CD4-positive, alpha-beta memory T cell (primary cell): ENCODE data around the gene ZC3H7B. TPM values are rescaled to one million over a fixed set of nuclear protein-coding genes. Genes with fewer than 3 reads are reported as not detected.

Source experiments
- CTCF ChIA-PET: fragments of 350-600 bp; sonication (Branson Sonifier 250); formaldehyde crosslinking; loops from one replicate; lab custom pipeline; 2021; ENCODE audit warnings: inconsistent platforms; ENCODE audit not compliant: partially characterized antibody; lab: Charles Lee
- POLR2A ChIA-PET: fragments of 350-600 bp; sonication (Branson Sonifier 250); formaldehyde crosslinking; loops from one replicate; lab custom pipeline; 2021; ENCODE audit not compliant: partially characterized antibody; lab: Charles Lee
- DNase-seq, 5 donors: peaks; one replicate each; pipeline versions ENCODE4 v3.0.0 to v3.0.0-alpha.2; 2020 to 2022; ENCODE audit warnings: mixed read lengths in 1 of 5
- H3K27ac ChIP-seq: one replicate; pipeline ENCODE4 v1.7.0; 2013; ENCODE audit warnings: low read depth, low read length
- H3K27me3 ChIP-seq: 2 replicates; pipeline ENCODE4 v1.7.0; 2013; ENCODE audit warnings: mild to moderate bottlenecking, low read length, moderate library complexity; ENCODE audit not compliant: insufficient read depth
- H3K36me3 ChIP-seq: 2 replicates; pipeline ENCODE4 v1.7.0; 2013; ENCODE audit warnings: mild to moderate bottlenecking, low read length, moderate library complexity; ENCODE audit not compliant: insufficient read depth
- H3K4me1 ChIP-seq: 2 replicates; pipeline ENCODE4 v1.7.0; 2013; ENCODE audit warnings: mild to moderate bottlenecking, low read length, moderate library complexity; ENCODE audit not compliant: insufficient read depth
- H3K4me3 ChIP-seq, 2 donors: one replicate each; pipeline ENCODE4 v1.7.0; 2013; ENCODE audit warnings: low read length in 2 of 2, mild to moderate bottlenecking in 1 of 2
- H3K9me3 ChIP-seq, 2 donors: one replicate each; pipeline ENCODE4 v1.7.0; 2013; ENCODE audit warnings: low read length in 2 of 2, control low read depth in 1 of 2; ENCODE audit not compliant: control insufficient read depth in 1 of 2
- H3K27ac Mint-ChIP-seq, 7 donors: one replicate each; pipeline ENCODE4 v1.8.0; 2020 to 2021; ENCODE audit warnings: mixed read lengths in 7 of 7, mild to moderate bottlenecking in 6 of 7, inconsistent platforms in 3 of 7, moderate library complexity in 3 of 7
- H3K27me3 Mint-ChIP-seq, 2 donors: one replicate each; pipeline ENCODE4 v1.8.0; 2020 to 2021; ENCODE audit warnings: mixed read lengths in 2 of 2
- H3K36me3 Mint-ChIP-seq, 2 donors: one replicate each; pipeline ENCODE4 v1.8.0; 2020 to 2021; ENCODE audit warnings: mixed read lengths in 2 of 2, inconsistent platforms in 1 of 2, mild to moderate bottlenecking in 1 of 2
- H3K4me1 Mint-ChIP-seq, 4 donors: one replicate each; pipeline ENCODE4 v1.8.0; 2020 to 2021; ENCODE audit warnings: mixed read lengths in 4 of 4, mild to moderate bottlenecking in 1 of 4
- H3K4me3 Mint-ChIP-seq, 8 donors: one replicate each; pipeline ENCODE4 v1.8.0; 2020 to 2021; ENCODE audit warnings: mixed read lengths in 8 of 8, mild to moderate bottlenecking in 7 of 8, moderate library complexity in 6 of 8, inconsistent platforms in 3 of 8
- H3K9me3 Mint-ChIP-seq, 8 donors: one replicate each; pipeline ENCODE4 v1.8.0; 2020 to 2021; ENCODE audit warnings: mixed read lengths in 8 of 8, mild to moderate bottlenecking in 5 of 8, inconsistent platforms in 3 of 8, moderate library complexity in 1 of 8
- intact Hi-C: fragments of 100-400 bp; cut with micrococcal nuclease; formaldehyde crosslinking; loops from one replicate; pipeline ENCODE4 v1.15.1; 2023
- polyA plus RNA-seq, 2 donors: library from polyadenylated mRNA; unstranded; fragments of 300-500 nt; fragmentation: Illumina TruSeq; gene quantifications; one replicate each; pipeline ENCODE4 v1.2.3, GENCODE V29; 2021
- total RNA-seq, 2 experiments: library from RNA; stranded (reverse); gene quantifications; one replicate each; pipeline ENCODE4 v1.2.3, GENCODE V29; 2021

ZC3H7B gene
- total and polyA plus RNA-seq, 4 experiments from 2014 or later = 0.20 to 40.3 (median 20.5) TPM

GRCh38 chr22:41361716-41362310 lies 60.5 kb downstream of the ZC3H7B start:
- intact Hi-C loops = no loop called here
- H3K27ac Mint-ChIP-seq = no peak overlapping the region
- no peaks in the 10 kb centered on the region for H3K9me3 ChIP-seq
- H3K27ac ChIP-seq = no peak overlapping the region
- H3K27me3 Mint-ChIP-seq = no peaks in the 10 kb centered on the region
- no peak for DNase-seq
- no peaks in the 10 kb centered on the region for H3K27me3 ChIP-seq
- H3K4me1 Mint-ChIP-seq = peaks cover 0 to 7% (median 2%) of the 10 kb centered on the region in 4 donors
- CTCF ChIA-PET = interaction anchor here (1.8 kb wide), 1 partner anchor 12 kb away, joined by 3 read pairs; no protein-coding TSS in a partner anchor
- H3K4me1 ChIP-seq = peaks cover 3% of the 10 kb centered on the region
- POLR2A ChIA-PET = interaction anchor here (1.5 kb wide), 1 partner anchor 19 kb away, joined by 5 read pairs; no protein-coding TSS in a partner anchor
- no peak overlapping the region for H3K4me3 ChIP-seq
- no peak overlapping the region for H3K4me3 Mint-ChIP-seq
- H3K36me3 ChIP-seq = no peaks in the 10 kb centered on the region
- peaks cover 0 to 7% of the 10 kb centered on the region in 2 donors for H3K36me3 Mint-ChIP-seq
- peaks cover 0 to 1% (median 0%) of the 10 kb centered on the region in 8 donors for H3K9me3 Mint-ChIP-seq

- no peak overlapping the region for H3K4me3 ChIP-seq
- no peaks in the 10 kb centered on the region for H3K36me3 ChIP-seq
- peaks cover 0 to 4% of the 10 kb centered on the region in 2 donors for H3K36me3 Mint-ChIP-seq
- POLR2A ChIA-PET = interaction anchor here (1.6 kb wide), 1 partner anchor 18 kb away, joined by 4 read pairs; no protein-coding TSS in a partner anchor
- H3K9me3 ChIP-seq = no peaks in the 10 kb centered on the region
- no peak overlapping the region for H3K4me3 Mint-ChIP-seq
- H3K4me1 Mint-ChIP-seq = peaks cover 0 to 9% (median 2%) of the 10 kb centered on the region in 4 donors
- no peak for DNase-seq
- peak overlapping the region in 2 of 7 donors; percentile 29 to 67 for H3K27ac Mint-ChIP-seq
- peaks cover 7% of the 10 kb centered on the region for H3K4me1 ChIP-seq
- no peak overlapping the region for H3K27ac ChIP-seq
- CTCF ChIA-PET = interaction anchor here (1.8 kb wide), 1 partner anchor 11 kb away, joined by 3 read pairs; no protein-coding TSS in a partner anchor
- no peaks in the 10 kb centered on the region for H3K27me3 ChIP-seq
- peaks cover 0 to 1% (median 0%) of the 10 kb centered on the region in 8 donors for H3K9me3 Mint-ChIP-seq
- no peaks in the 10 kb centered on the region for H3K27me3 Mint-ChIP-seq
- intact Hi-C loops = no loop called here
These were observed 61.3 kb downstream of the ZC3H7B start for GRCh38 chr22:41362615-41363014.

- Histone ChIP-seq H3K27ac (no peak overlapping the region), H3K4me3 (no peak overlapping the region), H3K9me3 (no peaks in the 10 kb centered on the region), H3K4me1 (peaks cover 7% of the 10 kb centered on the region), H3K27me3 (no peaks in the 10 kb centered on the region), H3K36me3 (no peaks in the 10 kb centered on the region)
- DNase-seq = no peak
- ChIA-PET POLR2A (no interaction called here), CTCF (interaction anchor here (0.7 kb wide), 1 partner anchor 685 kb away, joined by 4 read pairs; no protein-coding TSS in a partner anchor)
- Mint-ChIP-seq H3K4me1 (peaks cover 0 to 9% (median 2%) of the 10 kb centered on the region in 4 donors), H3K36me3 (no peaks in the 10 kb centered on the region), H3K27ac (no peak overlapping the region), H3K27me3 (no peaks in the 10 kb centered on the region), H3K9me3 (peaks cover 0 to 1% (median 0%) of the 10 kb centered on the region in 8 donors), H3K4me3 (no peak overlapping the region)
- intact Hi-C loops = no loop called here
These were observed 62.9 kb downstream of the ZC3H7B start for GRCh38 chr22:41364233-41364632.

- DNase-seq = no peak
These were observed 63.6 kb downstream of the ZC3H7B start for GRCh38 chr22:41364955-41365354.

GRCh38 chr22:41365425-41365824 lies 64.1 kb downstream of the ZC3H7B start:
- peaks cover 0 to 1% (median 0%) of the 10 kb centered on the region in 8 donors for H3K9me3 Mint-ChIP-seq
- no peak overlapping the region for H3K4me3 ChIP-seq
- no peaks in the 10 kb centered on the region for H3K9me3 ChIP-seq
- no peak overlapping the region for H3K27ac ChIP-seq
- peaks cover 0 to 9% (median 2%) of the 10 kb centered on the region in 4 donors for H3K4me1 Mint-ChIP-seq
- POLR2A ChIA-PET = no interaction called here
- no peaks in the 10 kb centered on the region for H3K27me3 ChIP-seq
- no peaks in the 10 kb centered on the region for H3K36me3 Mint-ChIP-seq
- intact Hi-C loops = no loop called here
- peaks cover 7% of the 10 kb centered on the region for H3K4me1 ChIP-seq
- H3K4me3 Mint-ChIP-seq = no peak overlapping the region
- CTCF ChIA-PET = interaction anchor here (0.6 kb wide), 1 partner anchor 161 kb away, joined by 3 read pairs; no protein-coding TSS in a partner anchor
- no peaks in the 10 kb centered on the region for H3K27me3 Mint-ChIP-seq
- H3K36me3 ChIP-seq = no peaks in the 10 kb centered on the region
- H3K27ac Mint-ChIP-seq = no peak overlapping the region
- no peak for DNase-seq

More at GRCh38 chr22:41364955-41365354, 63.6 kb downstream of the ZC3H7B start:
- Mint-ChIP-seq H3K27me3 (no peaks in the 10 kb centered on the region), H3K27ac (no peak overlapping the region), H3K4me3 (no peak overlapping the region), H3K36me3 (no peaks in the 10 kb centered on the region), H3K4me1 (peaks cover 0 to 9% (median 2%) of the 10 kb centered on the region in 4 donors), H3K9me3 (peaks cover 0 to 1% (median 0%) of the 10 kb centered on the region in 8 donors)
- Histone ChIP-seq H3K9me3 (no peaks in the 10 kb centered on the region), H3K36me3 (no peaks in the 10 kb centered on the region), H3K4me3 (no peak overlapping the region), H3K27ac (no peak overlapping the region), H3K4me1 (peaks cover 7% of the 10 kb centered on the region), H3K27me3 (no peaks in the 10 kb centered on the region)
- ChIA-PET POLR2A (no interaction called here), CTCF (interaction anchor here (0.6 kb wide), 1 partner anchor 162 kb away, joined by 3 read pairs; no protein-coding TSS in a partner anchor)
- intact Hi-C loops = no loop called here

GRCh38 chr22:41366323-41367029 lies 65.2 kb downstream of the ZC3H7B start:
- ChIA-PET CTCF (no interaction called here), POLR2A (no interaction called here)
- intact Hi-C loops = no loop called here
- Histone ChIP-seq H3K4me3 (no peak overlapping the region), H3K27ac (no peak overlapping the region), H3K9me3 (no peaks in the 10 kb centered on the region), H3K36me3 (no peaks in the 10 kb centered on the region), H3K4me1 (peaks cover 7% of the 10 kb centered on the region), H3K27me3 (no peaks in the 10 kb centered on the region)
- Mint-ChIP-seq H3K27me3 (peaks cover 0 to 2% of the 10 kb centered on the region in 2 donors), H3K4me1 (peaks cover 0 to 9% (median 2%) of the 10 kb centered on the region in 4 donors), H3K36me3 (no peaks in the 10 kb centered on the region), H3K27ac (no peak overlapping the region), H3K4me3 (peak overlapping the region in 1 of 8 donors; percentile 30), H3K9me3 (no peaks in the 10 kb centered on the region)
- DNase-seq = no peak
